SK-N-SH (cell line): Measurements from ENCODE around the gene SMARCA4. TPM values are rescaled to one million over a fixed set of nuclear protein-coding genes. Genes with fewer than 3 reads are reported as not detected.

Experiments used
- CTCF ChIA-PET: fragments of 300-600, 350-600 bp; formaldehyde crosslinking; extraction: SDS; loops from one replicate; lab custom pipeline; 2021; lab: Yijun Ruan, JAX
- POLR2A ChIA-PET: fragments of 350-600 bp; sonication (Branson Sonifier 250); formaldehyde crosslinking; extraction: SDS; loops from one replicate; lab custom pipeline; 2020; ENCODE audit warnings: antibody characterized with exemption, inconsistent platforms; lab: Yijun Ruan, JAX
- DNase-seq: peaks from one replicate; pipeline ENCODE4 v3.0.0; 2012
- H2AFZ ChIP-seq: fragments of 200-600 bp; sonication (generic); 2 replicates; pipeline ENCODE4 v1.8.1; 2016; ENCODE audit warnings: antibody characterized with exemption, mild to moderate bottlenecking, low read depth
- H3F3A ChIP-seq: fragments of 200-600 bp; sonication (generic); replicated peaks from 2 replicates; pipeline ENCODE3; 2016; ENCODE audit warnings: antibody characterized with exemption, mild to moderate bottlenecking; ENCODE audit not compliant: insufficient read depth
- H3K27ac ChIP-seq, 2 experiments: fragments of 200-500 bp in 1 of 2; fragments of 200-600 bp in 1 of 2; sonication (Bioruptor generic) in 1 of 2; sonication (generic), shearing (Covaris generic) in 1 of 2; 2 replicates each; pipeline versions ENCODE4 v1.5.1 to v1.6.1; 2014 to 2016; ENCODE audit warnings: low read depth in 2 of 2, inconsistent platforms in 1 of 2, low read length in 1 of 2, mild to moderate bottlenecking in 1 of 2, mixed read lengths in 1 of 2
- H3K27me3 ChIP-seq: fragments of 200-600 bp; sonication (generic), shearing (Covaris generic); 2 replicates; pipeline ENCODE4 v1.6.1; 2016; ENCODE audit warnings: mixed run types; ENCODE audit not compliant: insufficient read depth
- H3K36me3 ChIP-seq, 2 experiments: fragments of 200-500 bp in 1 of 2; fragments of 200-600 bp in 1 of 2; sonication (Bioruptor generic) in 1 of 2; sonication (generic) in 1 of 2; replicated peaks in 1 of 2; 2 replicates each; pipeline versions ENCODE3 to v1.5.1; 2014 to 2016; ENCODE audit warnings: low read length in 1 of 2, mild to moderate bottlenecking in 1 of 2; ENCODE audit not compliant: insufficient read depth in 2 of 2, control insufficient read depth in 1 of 2
- H3K4me1 ChIP-seq, 2 experiments: fragments of 200-500 bp in 1 of 2; fragments of 200-600 bp in 1 of 2; sonication (Bioruptor generic) in 1 of 2; sonication (generic), shearing (Covaris generic) in 1 of 2; 2 replicates each; pipeline versions ENCODE4 v1.5.1 to v1.6.1; 2014 to 2016; ENCODE audit warnings: low read depth in 1 of 2, low read length in 1 of 2, mixed run types in 1 of 2; ENCODE audit not compliant: insufficient read depth in 2 of 2, control insufficient read depth in 1 of 2
- H3K4me2 ChIP-seq: fragments of 200-600 bp; sonication (generic), shearing (Covaris generic); 2 replicates; pipeline ENCODE4 v1.6.1; 2017; ENCODE audit warnings: mixed run types
- H3K4me3 ChIP-seq, 2 experiments: fragments of 200-500 bp in 1 of 2; fragments of 200-600 bp in 1 of 2; sonication (Bioruptor generic) in 1 of 2; sonication (generic), shearing (Covaris generic) in 1 of 2; 2 replicates each; pipeline versions ENCODE4 v1.5.1 to v1.8.1; 2014 to 2016; ENCODE audit warnings: low read depth in 2 of 2, inconsistent platforms in 1 of 2, low read length in 1 of 2, mild to moderate bottlenecking in 1 of 2, mixed read lengths in 1 of 2, moderate library complexity in 1 of 2
- H3K79me2 ChIP-seq: fragments of 200-600 bp; sonication (generic); 2 replicates; pipeline ENCODE4 v1.8.1; 2017; ENCODE audit warnings: mild to moderate bottlenecking; ENCODE audit not compliant: insufficient read depth
- H3K9ac ChIP-seq: fragments of 200-600 bp; sonication (generic); 2 replicates; pipeline ENCODE4 v1.6.1; 2017; ENCODE audit warnings: mixed run types
- H3K9me2 ChIP-seq: fragments of 200-600 bp; sonication (generic); 2 replicates; pipeline ENCODE4 v1.6.1; 2017; ENCODE audit warnings: mixed run types
- H3K9me3 ChIP-seq: fragments of 200-600 bp; sonication (generic); 2 replicates; pipeline ENCODE4 v1.6.1; 2017; ENCODE audit warnings: mixed run types, mild to moderate bottlenecking, moderate library complexity
- H4K20me1 ChIP-seq: fragments of 200-600 bp; sonication (generic); 2 replicates; pipeline ENCODE4 v1.6.1; 2017; ENCODE audit warnings: mild to moderate bottlenecking, mixed run types; ENCODE audit not compliant: insufficient read depth
- MXI1 ChIP-seq: IDR thresholded peaks from 2 replicates; pipeline ENCODE4 v1.6.1; 2012; ENCODE audit warnings: mild to moderate bottlenecking, low read depth, low read length, improper control_type of control experiment
- NRF1 ChIP-seq: IDR thresholded peaks from 2 replicates; pipeline ENCODE4 v1.6.1; 2012; ENCODE audit warnings: low read depth, mild to moderate bottlenecking, low read length
- PBX3 ChIP-seq: IDR thresholded peaks from 2 replicates; pipeline ENCODE4; 2012
- REST ChIP-seq: IDR thresholded peaks from 2 replicates; pipeline ENCODE4 v1.6.1; 2012; ENCODE audit warnings: mild to moderate bottlenecking, low read depth, low read length, moderate library complexity
- SIN3A ChIP-seq: IDR thresholded peaks from 2 replicates; pipeline ENCODE4 v1.6.1; 2012; ENCODE audit warnings: low read depth, mild to moderate bottlenecking, low read length, moderate library complexity, borderline replicate concordance
- SMC3 ChIP-seq: IDR thresholded peaks from 2 replicates; pipeline ENCODE4 v1.6.1; 2012; ENCODE audit warnings: low read depth, low read length, improper control_type of control experiment
- TCF12 ChIP-seq: IDR thresholded peaks from 2 replicates; pipeline ENCODE4 v1.4.0; 2012
- whole genome bisulfite sequencing: methylation state at CpG from one replicate; pipeline ENCODE4 v1.1.6; 2017; ENCODE audit warnings: low lambda C conversion rate; 5-methylcytosine and 5-hydroxymethylcytosine counted together
- polyA plus RNA-seq, 3 experiments: library from polyadenylated mRNA; depleted of rRNA; stranded (reverse); fragments of >200 nt; gene quantifications; 2 replicates each; pipeline ENCODE4 v1.2.3, GENCODE V29; 2012
- TF ChIP-seq, protein P1 (sequence below): IDR thresholded peaks from 2 replicates; pipeline ENCODE4 v1.4.0; 2012; ENCODE audit warnings: low read depth, borderline replicate concordance

The SMARCA4 gene
- polyA plus RNA-seq, 1 of the 3 experiments (the other 2 are of a cell fraction) = 90.7 TPM

DNA sequence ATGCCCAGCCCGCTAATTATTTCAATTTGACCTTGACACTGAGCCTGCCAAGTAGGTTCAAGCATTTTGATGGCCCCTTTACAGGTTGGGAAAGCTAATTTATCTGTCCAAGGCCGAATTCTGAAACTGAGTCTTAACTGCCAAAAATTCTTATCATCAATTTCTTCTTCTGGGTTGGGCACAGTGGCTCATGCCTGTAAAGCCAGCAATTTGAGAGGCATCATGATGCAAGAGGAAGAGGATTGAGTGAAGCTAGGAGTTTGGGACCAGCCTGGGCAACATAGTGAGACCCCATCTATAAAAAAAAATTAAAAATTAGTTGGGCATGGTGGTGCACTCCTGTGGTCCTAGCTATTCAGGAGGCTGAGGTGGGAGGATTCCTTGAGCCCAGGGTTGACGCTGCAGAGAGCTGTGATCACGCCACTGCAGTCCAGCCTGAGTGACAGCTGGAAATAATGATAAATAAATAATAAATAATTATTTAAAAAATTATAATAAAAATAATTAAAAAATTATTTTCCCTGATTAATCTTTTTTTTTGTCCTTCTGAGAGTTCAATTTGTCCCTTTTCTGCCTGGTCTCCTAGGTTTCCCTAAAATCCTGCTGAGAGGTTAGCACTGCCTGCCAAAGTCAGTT, 127.2 kb downstream of the SMARCA4 start:
- H3K4me1 ChIP-seq = peaks cover 10 to 20% of the 10 kb centered on the region in 2 experiments

More for the DNA sequence above, 127.2 kb downstream of the SMARCA4 start:
- H3K27ac ChIP-seq = peak overlapping the region; percentile 71 to 85; a peak in 2 of 4 replicates
- peaks cover 33% of the 10 kb centered on the region for H3K79me2 ChIP-seq
- no peak overlapping the region for H3K4me2 ChIP-seq
- TF ChIP-seq, protein P1, sequence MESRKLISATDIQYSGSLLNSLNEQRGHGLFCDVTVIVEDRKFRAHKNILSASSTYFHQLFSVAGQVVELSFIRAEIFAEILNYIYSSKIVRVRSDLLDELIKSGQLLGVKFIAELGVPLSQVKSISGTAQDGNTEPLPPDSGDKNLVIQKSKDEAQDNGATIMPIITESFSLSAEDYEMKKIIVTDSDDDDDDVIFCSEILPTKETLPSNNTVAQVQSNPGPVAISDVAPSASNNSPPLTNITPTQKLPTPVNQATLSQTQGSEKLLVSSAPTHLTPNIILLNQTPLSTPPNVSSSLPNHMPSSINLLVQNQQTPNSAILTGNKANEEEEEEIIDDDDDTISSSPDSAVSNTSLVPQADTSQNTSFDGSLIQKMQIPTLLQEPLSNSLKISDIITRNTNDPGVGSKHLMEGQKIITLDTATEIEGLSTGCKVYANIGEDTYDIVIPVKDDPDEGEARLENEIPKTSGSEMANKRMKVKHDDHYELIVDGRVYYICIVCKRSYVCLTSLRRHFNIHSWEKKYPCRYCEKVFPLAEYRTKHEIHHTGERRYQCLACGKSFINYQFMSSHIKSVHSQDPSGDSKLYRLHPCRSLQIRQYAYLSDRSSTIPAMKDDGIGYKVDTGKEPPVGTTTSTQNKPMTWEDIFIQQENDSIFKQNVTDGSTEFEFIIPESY = no peak
- TF ChIP-seq MXI1 (no peak), SMC3 (no peak), PBX3 (no peak), SIN3A (no peak), REST (no peak), TCF12 (no peak), NRF1 (no peak)
- H4K20me1 ChIP-seq = no peaks in the 10 kb centered on the region
- WGBS = 87% methylated on average over 4 of the region's 4 CpGs
- H3F3A ChIP-seq = peaks cover 40% of the 10 kb centered on the region
- no peak for DNase-seq
- H3K9ac ChIP-seq = no peak overlapping the region
- H3K9me3 ChIP-seq = no peaks in the 10 kb centered on the region
- H3K36me3 ChIP-seq = no peaks in the 10 kb centered on the region
- no peaks in the 10 kb centered on the region for H3K27me3 ChIP-seq
- peak overlapping the region; percentile 88; the same call in 1 of the 2 replicates for H2AFZ ChIP-seq
- CTCF ChIA-PET = interaction anchor here (0.6 to 7.6 kb wide), 6 partner anchors 8 to 151 kb away, joined by 3 to 47 read pairs (median 6); no protein-coding TSS in a partner anchor
- no peaks in the 10 kb centered on the region for H3K9me2 ChIP-seq
- H3K4me3 ChIP-seq = no peak overlapping the region
- POLR2A ChIA-PET = no interaction called here
